ENCODE data around the gene MRPS27.

The MRPS27 gene

GRCh38 chr5:72319976-72320752 lies at the start of gene MRPS27, which contains the start of gene PTCD2:
Gene MRPS27 (minus strand): TSS chr5:72320240. CDS start chr5:72320221, 19 bp downstream.
Gene PTCD2 (plus strand): TSS chr5:72320373. CDS start chr5:72320383, 10 bp downstream.
- DNase-seq, result peak; percentile 98

DNA sequence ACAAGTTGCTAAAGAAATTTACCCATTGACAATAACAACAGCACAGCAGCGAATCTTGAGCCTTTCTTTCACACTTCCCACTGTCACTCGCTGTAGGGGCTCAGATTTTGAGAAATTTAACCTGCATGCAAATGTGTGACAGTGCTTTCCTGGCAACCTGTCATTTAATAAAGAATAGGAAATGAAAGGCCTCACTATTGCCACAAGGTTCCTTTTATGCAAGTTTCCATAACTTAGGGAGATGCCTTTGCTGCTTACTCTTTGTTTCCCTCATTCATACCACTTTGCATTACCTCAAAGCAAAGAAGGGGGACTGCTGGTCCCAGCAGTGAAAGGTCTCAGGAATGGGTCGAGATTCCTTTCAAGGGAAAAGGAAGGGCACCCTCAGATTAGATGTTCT lies 49.7 kb upstream of the MRPS27 start:
- DNase-seq, result no peak

DNA sequence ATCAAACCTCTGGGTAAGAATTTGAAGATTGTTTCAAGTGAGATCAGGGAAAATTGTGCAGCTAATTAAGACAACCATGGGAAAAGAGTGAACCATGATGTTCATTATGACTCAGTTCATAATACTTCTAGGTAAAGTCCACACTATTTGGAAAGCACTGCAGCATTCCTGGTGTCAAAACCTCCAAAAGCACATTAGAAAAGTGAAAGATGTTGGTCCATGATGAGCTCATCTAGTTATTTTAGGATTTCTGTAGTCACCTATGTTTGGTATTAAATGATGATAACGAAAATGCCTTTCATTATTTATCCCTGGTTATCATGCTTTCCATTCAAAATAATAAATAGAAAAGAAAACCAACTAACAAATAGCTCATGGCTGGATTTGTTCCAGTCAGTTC lies 49.3 kb upstream of the MRPS27 start:
- peak; percentile 22 for DNase-seq

- no peak for DNase-seq
Measured at GRCh38 chr5:72368271-72368670, 48.2 kb upstream of the MRPS27 start.

DNA sequence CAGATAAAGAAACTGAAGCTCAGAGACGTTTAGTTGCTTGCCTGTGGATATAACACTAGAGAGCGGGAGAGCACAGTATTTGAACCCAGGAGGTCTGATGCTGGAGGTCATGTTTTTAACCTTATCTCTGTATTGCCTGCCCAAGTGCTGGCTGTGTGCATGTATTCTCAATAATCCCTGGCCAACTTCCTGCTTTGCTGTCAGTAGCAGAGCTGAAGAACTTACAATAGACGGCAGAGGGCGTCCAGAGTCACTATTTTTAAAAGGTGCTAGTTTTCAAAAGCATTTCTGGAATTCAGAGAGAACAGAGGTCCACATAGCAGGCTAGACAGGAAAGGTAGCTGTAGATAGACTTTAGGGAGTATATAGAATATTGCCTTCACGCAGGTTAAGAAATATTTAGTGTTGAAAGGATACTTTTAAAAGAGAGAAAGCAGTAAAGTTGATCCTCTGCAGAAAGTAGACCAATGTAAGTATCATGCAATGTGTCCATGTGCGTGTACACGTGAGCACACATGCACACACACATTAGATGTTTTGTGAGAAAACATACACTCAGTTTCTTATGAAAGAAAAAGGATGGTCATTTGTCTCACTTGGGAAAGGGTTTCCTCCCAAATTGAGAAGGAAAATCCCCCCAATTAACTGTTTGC lies 46.4 kb upstream of the MRPS27 start:
- peak; percentile 69 for DNase-seq

DNA sequence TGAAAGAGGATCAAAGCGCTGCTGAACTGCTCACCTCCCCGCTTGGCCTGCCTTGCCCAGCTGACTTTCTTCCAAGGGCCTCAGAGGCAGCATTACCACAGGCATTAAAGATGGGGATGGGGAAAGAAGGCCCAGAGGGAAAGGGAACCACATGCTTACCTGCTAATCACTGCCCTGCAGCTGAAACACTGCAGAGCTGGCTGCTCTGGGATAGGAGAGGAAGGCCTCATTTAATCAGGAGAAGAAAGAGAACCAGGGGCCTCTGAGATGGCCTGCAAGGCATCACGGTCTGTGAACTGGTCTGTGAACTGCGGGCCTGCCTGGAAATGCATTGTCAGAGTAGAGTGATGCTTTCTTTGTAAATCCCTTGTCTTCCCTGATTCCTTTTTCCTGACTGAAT lies 44.9 kb upstream of the MRPS27 start:
- DNase-seq, result no peak

DNA sequence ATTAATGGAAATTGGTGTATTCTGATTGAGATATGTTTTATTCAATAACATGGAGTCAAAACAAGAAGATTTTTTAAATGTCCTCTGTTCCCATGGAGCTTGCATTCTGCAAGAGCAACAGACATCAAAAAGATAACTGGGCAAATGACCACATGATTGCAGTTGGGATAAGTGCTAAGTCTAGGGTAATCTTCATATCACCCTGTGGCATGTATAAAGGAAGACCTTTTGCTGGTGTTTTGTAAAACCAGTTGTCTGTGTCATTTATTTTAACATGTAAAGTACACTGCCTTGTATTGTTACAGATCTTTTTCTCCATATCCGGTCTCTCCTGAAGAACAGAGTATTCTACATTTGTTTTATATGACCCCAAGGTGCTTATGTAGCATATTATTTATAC lies 44.1 kb upstream of the MRPS27 start:
- DNase-seq, result no peak

- peak; percentile 85 for DNase-seq
Measured at GRCh38 chr5:72363166-72363802, 43.2 kb upstream of the MRPS27 start.

GRCh38 chr5:72359886-72360285 lies 39.8 kb upstream of the MRPS27 start:
- DNase-seq, result no peak

DNA sequence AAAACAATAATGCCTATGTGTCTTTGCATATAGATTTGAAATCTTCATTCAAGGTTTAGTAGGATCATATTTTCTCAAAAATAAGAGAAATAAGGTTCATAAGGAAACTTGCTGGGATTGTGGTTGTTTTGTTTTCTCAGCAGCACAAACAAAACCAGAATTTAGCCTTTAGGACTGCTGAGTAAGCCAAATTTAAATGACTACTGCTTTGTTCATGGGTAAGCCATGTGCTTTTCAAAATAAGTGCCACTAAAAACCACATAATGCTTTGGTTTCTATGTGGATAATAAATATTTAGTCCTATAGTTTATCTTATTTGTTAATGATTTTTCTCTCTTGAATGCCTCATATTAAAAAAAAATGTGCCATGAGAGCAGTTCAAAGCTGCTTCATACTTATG lies 38.9 kb upstream of the MRPS27 start:
- DNase-seq, result no peak

GRCh38 chr5:72356361-72356760 lies 36.3 kb upstream of the MRPS27 start:
- no peak for DNase-seq

DNA sequence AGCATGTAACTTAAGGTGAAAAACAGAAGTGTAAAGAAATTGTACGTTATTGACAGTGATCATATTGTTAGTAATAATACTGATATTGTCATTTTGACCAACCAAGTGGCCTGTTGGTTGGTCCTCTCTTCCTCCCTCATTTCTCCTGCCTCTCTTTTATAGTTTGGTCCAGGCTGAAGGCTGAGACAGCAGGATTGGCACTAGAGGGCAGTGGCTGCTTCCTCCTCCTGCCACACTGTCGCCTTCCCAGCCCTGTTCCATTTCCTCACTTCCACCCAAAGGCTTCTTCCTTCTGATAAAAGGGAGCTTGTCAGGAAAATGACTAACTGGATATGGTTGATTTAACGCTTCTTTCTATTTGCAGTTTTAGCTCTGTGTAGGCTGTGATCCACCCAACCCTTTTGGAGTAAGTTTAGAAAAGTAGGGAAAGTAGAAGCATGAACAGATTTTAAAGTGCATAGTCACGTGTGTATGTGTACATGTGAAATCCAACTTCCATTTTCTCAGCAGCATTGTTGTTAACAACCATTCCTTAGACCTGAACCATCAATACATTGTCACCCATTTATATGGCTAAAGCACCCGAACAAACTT lies 35.8 kb upstream of the MRPS27 start:
- DNase-seq, result peak; percentile 49

DNA sequence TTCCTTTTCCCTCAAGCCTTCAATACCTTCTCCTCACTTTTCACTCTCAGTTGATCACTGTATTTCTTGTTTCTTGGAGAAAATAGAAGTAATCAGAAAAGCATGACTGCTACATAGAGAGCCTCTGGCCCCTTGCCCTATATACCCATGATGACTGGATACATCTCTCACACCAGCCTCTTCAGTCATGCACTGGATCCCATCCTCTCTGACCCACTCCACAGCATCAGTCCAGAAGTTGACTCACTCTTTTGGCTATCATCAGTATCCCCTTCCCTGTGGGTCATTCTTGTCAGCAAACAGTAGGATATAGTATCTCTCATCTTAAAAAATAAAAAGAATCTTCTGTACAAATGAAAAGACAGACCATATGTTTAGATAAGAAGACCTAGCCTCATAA lies 33.0 kb upstream of the MRPS27 start:
- DNase-seq, result no peak

DNA sequence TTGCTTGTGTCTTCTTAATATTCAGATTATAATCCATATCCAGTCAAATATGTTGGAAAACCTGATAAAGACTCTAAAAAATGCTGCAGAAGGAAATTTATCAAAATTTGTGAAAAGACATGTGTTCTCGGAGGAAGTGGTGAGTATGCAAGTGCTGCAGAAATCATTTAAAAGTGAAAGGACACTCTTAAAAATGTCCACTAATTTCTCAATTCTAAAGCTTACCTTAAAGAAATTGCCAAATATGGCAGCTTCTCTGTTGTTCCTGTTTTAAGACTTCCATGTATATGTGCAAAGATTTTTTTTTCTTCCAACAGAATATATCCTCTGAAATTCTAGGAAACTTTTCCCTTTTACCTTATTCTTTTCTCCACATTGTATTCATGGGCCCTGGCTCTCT lies 32.6 kb upstream of the MRPS27 start:
- no peak for DNase-seq

- DNase-seq, result no peak
Measured at GRCh38 chr5:72351376-72351775, 31.3 kb upstream of the MRPS27 start.

GRCh38 chr5:72347801-72348308 lies 27.8 kb upstream of the MRPS27 start:
- DNase-seq, result peak; percentile 95

- DNase-seq, result no peak
Measured at GRCh38 chr5:72346398-72346797, 26.4 kb upstream of the MRPS27 start.

GRCh38 chr5:72338689-72339209 lies 18.7 kb upstream of the MRPS27 start:
- no peak for DNase-seq

- DNase-seq, result no peak
Measured at GRCh38 chr5:72337159-72337558, 17.1 kb upstream of the MRPS27 start.

- DNase-seq, result no peak
Measured at GRCh38 chr5:72330712-72331111, 10.7 kb upstream of the MRPS27 start.

DNA sequence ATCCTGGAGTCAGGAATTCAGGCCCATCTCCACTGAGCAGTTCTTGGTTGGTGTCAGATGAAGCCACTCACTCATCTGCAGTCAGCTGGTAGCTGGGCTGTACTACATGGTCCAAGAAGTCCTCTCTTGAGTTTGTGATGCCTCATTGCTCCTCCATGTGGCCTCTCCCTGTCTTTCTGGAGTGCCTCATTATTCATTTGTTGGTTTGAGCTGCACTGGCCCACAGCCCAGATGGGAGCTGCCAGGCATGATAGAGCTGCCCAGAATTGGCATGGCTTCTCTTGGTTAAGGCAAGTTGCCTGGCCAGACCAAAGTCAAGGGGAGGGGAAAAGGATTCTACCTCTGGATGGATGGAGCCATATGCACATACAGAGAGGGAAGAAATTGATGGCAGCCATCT lies 8.1 kb upstream of the MRPS27 start:
- DNase-seq, result peak; percentile 93

- DNase-seq, result no peak
Measured at GRCh38 chr5:72326306-72326649, 6.2 kb upstream of the MRPS27 start.

All from NCI-H226 (cell line).